ENCODE results near the gene CYP4B1.
A peak's percentile ranks its signal among the peaks of the same experiment; 100 is the strongest.

The CYP4B1 gene

DNA sequence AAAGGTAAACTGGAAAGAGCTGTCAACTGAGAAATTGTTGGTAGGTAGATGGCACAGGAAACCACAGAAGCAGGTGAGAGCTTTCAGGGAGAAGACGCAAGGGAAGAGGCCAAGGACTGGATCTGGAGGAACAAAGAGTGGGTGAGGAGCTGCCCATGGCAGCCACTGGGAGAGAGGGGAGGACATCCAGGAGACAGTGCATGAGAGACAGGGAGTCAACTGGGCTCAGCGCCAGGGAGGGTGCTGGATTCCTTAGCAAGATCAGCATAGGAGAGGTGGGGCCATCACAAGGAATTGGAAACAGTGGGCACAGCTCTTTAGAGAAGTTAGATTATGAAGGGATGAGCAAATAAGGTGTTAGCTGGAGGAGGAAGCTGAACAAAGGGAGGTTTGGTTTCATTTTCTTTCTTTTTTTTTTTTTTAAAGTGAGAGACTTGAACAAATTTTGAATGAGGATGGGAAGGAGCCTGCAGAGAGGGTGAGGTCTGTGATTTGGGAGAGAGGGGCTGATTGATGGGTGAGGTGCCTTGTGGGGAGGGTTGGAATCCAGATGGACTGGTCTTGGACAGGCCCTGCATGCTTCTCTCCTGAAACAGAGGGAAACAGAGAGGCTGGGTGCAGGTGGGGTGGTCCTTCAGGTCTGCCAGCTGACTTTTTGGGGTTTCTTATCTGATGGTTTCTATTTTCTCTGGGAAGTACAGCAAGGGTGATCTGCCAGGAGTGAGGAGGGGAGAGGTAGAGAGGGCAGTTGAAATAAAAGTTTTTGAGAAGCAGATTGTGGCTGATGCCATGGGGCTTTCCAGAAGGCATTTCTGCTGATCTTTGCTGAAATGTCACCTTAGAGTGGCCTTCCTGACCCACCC is 5.4 kb downstream of the CYP4B1 start:
- Histone ChIP-seq H3K27ac (no peak overlapping the region), H3K27me3 (peaks cover 0 to 5% of the 10 kb centered on the region in 2 donors), H3K4me3 (peak overlapping the region in 1 of 2 donors; percentile 17), H3K36me3 (no peaks in the 10 kb centered on the region), H3K4me1 (peaks cover 0 to 22% (median 11%) of the 10 kb centered on the region in 4 donors), H3K9me3 (no peaks in the 10 kb centered on the region)
- intact Hi-C loops (cut with DNase I; ENCODE audit: low total_unique reads), result no loop called here
- TF ChIP-seq, protein P1, sequence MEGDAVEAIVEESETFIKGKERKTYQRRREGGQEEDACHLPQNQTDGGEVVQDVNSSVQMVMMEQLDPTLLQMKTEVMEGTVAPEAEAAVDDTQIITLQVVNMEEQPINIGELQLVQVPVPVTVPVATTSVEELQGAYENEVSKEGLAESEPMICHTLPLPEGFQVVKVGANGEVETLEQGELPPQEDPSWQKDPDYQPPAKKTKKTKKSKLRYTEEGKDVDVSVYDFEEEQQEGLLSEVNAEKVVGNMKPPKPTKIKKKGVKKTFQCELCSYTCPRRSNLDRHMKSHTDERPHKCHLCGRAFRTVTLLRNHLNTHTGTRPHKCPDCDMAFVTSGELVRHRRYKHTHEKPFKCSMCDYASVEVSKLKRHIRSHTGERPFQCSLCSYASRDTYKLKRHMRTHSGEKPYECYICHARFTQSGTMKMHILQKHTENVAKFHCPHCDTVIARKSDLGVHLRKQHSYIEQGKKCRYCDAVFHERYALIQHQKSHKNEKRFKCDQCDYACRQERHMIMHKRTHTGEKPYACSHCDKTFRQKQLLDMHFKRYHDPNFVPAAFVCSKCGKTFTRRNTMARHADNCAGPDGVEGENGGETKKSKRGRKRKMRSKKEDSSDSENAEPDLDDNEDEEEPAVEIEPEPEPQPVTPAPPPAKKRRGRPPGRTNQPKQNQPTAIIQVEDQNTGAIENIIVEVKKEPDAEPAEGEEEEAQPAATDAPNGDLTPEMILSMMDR (IDR thresholded peaks at IDR 0.05), result no peak
- peak in 1 of 2 donors; percentile 72 for DNase-seq

GRCh38 chr1:46804926-46805325 is 6.1 kb downstream of the CYP4B1 start:
- H3K4me1 ChIP-seq, result peaks cover 0 to 22% (median 11%) of the 10 kb centered on the region in 4 donors
- H3K9me3 ChIP-seq, result no peaks in the 10 kb centered on the region
- intact Hi-C loops (cut with DNase I; ENCODE audit: low total_unique reads), result no loop called here
- no peak overlapping the region for H3K4me3 ChIP-seq
- peak in 1 of 2 donors; percentile 75 for DNase-seq
- TF ChIP-seq, protein P1 (IDR thresholded peaks at IDR 0.05), result no peak
- H3K36me3 ChIP-seq, result no peaks in the 10 kb centered on the region
- H3K27me3 ChIP-seq, result peaks cover 0 to 5% of the 10 kb centered on the region in 2 donors
- peak overlapping the region in 1 of 2 donors; percentile 44 for H3K27ac ChIP-seq

GRCh38 chr1:46805755-46806154 is 6.9 kb downstream of the CYP4B1 start:
- Histone ChIP-seq H3K27ac (peak overlapping the region; percentile 44 to 62), H3K9me3 (no peaks in the 10 kb centered on the region), H3K4me3 (no peak overlapping the region), H3K27me3 (peaks cover 0 to 3% of the 10 kb centered on the region in 2 donors), H3K36me3 (no peaks in the 10 kb centered on the region), H3K4me1 (peaks cover 0 to 22% (median 11%) of the 10 kb centered on the region in 4 donors)
- intact Hi-C loops (cut with DNase I; ENCODE audit: low total_unique reads), result no loop called here
- TF ChIP-seq, protein P1 (IDR thresholded peaks at IDR 0.05), result no peak
- DNase-seq, result no peak

DNA sequence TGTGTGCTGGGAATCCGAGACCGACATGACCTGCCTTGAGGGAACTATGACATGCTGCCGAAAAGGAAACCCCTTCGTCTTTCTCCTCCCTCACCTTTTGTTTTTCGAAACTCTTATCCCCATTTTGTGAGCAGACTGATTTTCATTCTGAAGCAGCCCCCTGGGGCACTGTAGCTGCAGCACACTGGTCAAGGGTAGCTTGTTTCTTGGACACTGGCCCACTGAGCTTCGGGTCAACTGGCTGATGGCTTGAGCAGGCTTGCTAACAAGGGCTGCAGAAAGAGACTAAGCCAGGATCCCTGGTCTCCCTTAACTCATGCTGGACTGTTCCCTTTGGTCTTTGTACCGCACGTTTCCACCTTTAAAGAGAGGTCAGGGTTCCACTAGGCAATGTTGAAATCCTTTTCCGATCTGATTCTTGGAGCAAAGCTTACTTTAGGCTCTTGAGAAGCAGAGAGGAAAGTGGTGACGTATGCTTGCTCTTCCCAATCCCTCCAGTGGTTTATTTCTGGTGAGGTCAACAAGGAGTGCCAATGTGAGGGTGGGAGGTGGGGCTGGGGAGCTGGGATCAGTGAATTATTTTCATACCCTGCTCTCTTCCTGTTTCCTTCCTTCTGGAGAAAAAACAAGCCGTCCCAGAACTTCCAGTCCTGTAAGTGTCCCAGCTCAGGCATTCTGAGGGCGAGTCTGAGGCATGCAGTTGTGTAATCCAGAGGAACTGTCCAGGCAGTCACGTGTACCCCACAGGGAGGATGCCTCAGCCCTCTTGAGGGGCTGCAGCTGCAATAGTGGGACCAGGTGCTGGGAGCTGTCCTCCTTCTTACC is 7.6 kb downstream of the CYP4B1 start:
- Histone ChIP-seq H3K27ac (peak overlapping the region; percentile 44 to 62), H3K27me3 (peaks cover 0 to 3% of the 10 kb centered on the region in 2 donors), H3K4me3 (no peak overlapping the region), H3K9me3 (no peaks in the 10 kb centered on the region), H3K36me3 (no peaks in the 10 kb centered on the region), H3K4me1 (peaks cover 0 to 22% (median 11%) of the 10 kb centered on the region in 4 donors)
- DNase-seq, result peak; percentile 89 to 92
- intact Hi-C loops (cut with DNase I; ENCODE audit: low total_unique reads), result no loop called here
- TF ChIP-seq, protein P1 (IDR thresholded peaks at IDR 0.05), result no peak

GRCh38 chr1:46807046-46807972 is 8.5 kb downstream of the CYP4B1 start:
- H3K9me3 ChIP-seq, result no peaks in the 10 kb centered on the region
- H3K27ac ChIP-seq, result peak overlapping the region; percentile 21 to 53
- no peak for DNase-seq
- peaks cover 0 to 3% of the 10 kb centered on the region in 2 donors for H3K27me3 ChIP-seq
- no peak overlapping the region for H3K4me3 ChIP-seq
- TF ChIP-seq, protein P1 (IDR thresholded peaks at IDR 0.05), result no peak
- peaks cover 0 to 22% (median 11%) of the 10 kb centered on the region in 4 donors for H3K4me1 ChIP-seq
- H3K36me3 ChIP-seq, result peaks cover 0 to under 1% (median 0%) of the 10 kb centered on the region in 3 donors
- intact Hi-C loops (cut with DNase I; ENCODE audit: low total_unique reads), result no loop called here

Data from tibial artery (tissue), 4 donors.